CD1c-positive myeloid dendritic cell (primary cell): ENCODE measurements around the gene TSPAN15.
"Not testable (repeated sequence)": the region's sequence is repeated elsewhere in the genome, so short reads cannot be mapped to it uniquely, and the experiment has no call there.

Experiments used
- DNase-seq: peaks from one replicate; pipeline ENCODE4 v3.0.0-alpha.2; 2016; ENCODE audit errors: extremely low spot score

TSPAN15 gene

GRCh38 chr10:69502589-69502988, 51.3 kb downstream of the TSPAN15 start:
- DNase-seq, result no peak

- no peak for DNase-seq
Measured at GRCh38 chr10:69503001-69503895, 52.0 kb downstream of the TSPAN15 start.

GRCh38 chr10:69503896-69504265, 52.6 kb downstream of the TSPAN15 start:
- DNase-seq, result no peak

GRCh38 chr10:69504576-69505250, 53.4 kb downstream of the TSPAN15 start:
- no peak for DNase-seq

- no peak for DNase-seq
Measured at GRCh38 chr10:69505636-69506318, 54.5 kb downstream of the TSPAN15 start.

- DNase-seq, result no peak
Measured at GRCh38 chr10:69506487-69506833, 55.2 kb downstream of the TSPAN15 start.

- no peak for DNase-seq
Measured at GRCh38 chr10:69506834-69507713, 55.8 kb downstream of the TSPAN15 start.

GRCh38 chr10:69508738-69509340, 57.6 kb downstream of the TSPAN15 start:
- no peak for DNase-seq

- DNase-seq, result no peak
Measured at GRCh38 chr10:69512901-69513300, 61.6 kb downstream of the TSPAN15 start.

GRCh38 chr10:69513617-69514016, 62.4 kb downstream of the TSPAN15 start:
- no peak for DNase-seq

GRCh38 chr10:69515699-69516259, 64.5 kb downstream of the TSPAN15 start:
- peak; percentile 80 for DNase-seq

GRCh38 chr10:69516316-69516715, 65.1 kb downstream of the TSPAN15 start:
- no peak for DNase-seq

- no peak for DNase-seq
Measured at GRCh38 chr10:69516796-69517195, 65.5 kb downstream of the TSPAN15 start.

GRCh38 chr10:69517271-69517848, 66.1 kb downstream of the TSPAN15 start:
- DNase-seq, result no peak

GRCh38 chr10:69527961-69528360, 76.7 kb downstream of the TSPAN15 start:
- DNase-seq, result no peak

GRCh38 chr10:69533658-69534057, 82.4 kb downstream of the TSPAN15 start:
- no peak for DNase-seq

- not testable (repeated sequence) for DNase-seq
Measured at GRCh38 chr10:69536521-69536920, 85.3 kb downstream of the TSPAN15 start.

- no peak for DNase-seq
Measured at GRCh38 chr10:69537449-69537848, 86.2 kb downstream of the TSPAN15 start.

- no peak for DNase-seq
Measured at GRCh38 chr10:69538461-69538860, 87.2 kb downstream of the TSPAN15 start.

- DNase-seq, result no peak
Measured at GRCh38 chr10:69541463-69541862, 90.2 kb downstream of the TSPAN15 start.

GRCh38 chr10:69549959-69550358, 98.7 kb downstream of the TSPAN15 start:
- DNase-seq, result no peak
